ENCODE measurements around the gene FAT1. TPM values are rescaled to one million over a fixed set of nuclear protein-coding genes. Genes with fewer than 3 reads are reported as not detected.

The FAT1 gene, protein sequence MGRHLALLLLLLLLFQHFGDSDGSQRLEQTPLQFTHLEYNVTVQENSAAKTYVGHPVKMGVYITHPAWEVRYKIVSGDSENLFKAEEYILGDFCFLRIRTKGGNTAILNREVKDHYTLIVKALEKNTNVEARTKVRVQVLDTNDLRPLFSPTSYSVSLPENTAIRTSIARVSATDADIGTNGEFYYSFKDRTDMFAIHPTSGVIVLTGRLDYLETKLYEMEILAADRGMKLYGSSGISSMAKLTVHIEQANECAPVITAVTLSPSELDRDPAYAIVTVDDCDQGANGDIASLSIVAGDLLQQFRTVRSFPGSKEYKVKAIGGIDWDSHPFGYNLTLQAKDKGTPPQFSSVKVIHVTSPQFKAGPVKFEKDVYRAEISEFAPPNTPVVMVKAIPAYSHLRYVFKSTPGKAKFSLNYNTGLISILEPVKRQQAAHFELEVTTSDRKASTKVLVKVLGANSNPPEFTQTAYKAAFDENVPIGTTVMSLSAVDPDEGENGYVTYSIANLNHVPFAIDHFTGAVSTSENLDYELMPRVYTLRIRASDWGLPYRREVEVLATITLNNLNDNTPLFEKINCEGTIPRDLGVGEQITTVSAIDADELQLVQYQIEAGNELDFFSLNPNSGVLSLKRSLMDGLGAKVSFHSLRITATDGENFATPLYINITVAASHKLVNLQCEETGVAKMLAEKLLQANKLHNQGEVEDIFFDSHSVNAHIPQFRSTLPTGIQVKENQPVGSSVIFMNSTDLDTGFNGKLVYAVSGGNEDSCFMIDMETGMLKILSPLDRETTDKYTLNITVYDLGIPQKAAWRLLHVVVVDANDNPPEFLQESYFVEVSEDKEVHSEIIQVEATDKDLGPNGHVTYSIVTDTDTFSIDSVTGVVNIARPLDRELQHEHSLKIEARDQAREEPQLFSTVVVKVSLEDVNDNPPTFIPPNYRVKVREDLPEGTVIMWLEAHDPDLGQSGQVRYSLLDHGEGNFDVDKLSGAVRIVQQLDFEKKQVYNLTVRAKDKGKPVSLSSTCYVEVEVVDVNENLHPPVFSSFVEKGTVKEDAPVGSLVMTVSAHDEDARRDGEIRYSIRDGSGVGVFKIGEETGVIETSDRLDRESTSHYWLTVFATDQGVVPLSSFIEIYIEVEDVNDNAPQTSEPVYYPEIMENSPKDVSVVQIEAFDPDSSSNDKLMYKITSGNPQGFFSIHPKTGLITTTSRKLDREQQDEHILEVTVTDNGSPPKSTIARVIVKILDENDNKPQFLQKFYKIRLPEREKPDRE (N-terminal part only)
- 100 to 1,000 TPM in 1 of 2 donors, 10 to 100 TPM in 1; 96.0 to 122 TPM for total RNA-seq

DNA sequence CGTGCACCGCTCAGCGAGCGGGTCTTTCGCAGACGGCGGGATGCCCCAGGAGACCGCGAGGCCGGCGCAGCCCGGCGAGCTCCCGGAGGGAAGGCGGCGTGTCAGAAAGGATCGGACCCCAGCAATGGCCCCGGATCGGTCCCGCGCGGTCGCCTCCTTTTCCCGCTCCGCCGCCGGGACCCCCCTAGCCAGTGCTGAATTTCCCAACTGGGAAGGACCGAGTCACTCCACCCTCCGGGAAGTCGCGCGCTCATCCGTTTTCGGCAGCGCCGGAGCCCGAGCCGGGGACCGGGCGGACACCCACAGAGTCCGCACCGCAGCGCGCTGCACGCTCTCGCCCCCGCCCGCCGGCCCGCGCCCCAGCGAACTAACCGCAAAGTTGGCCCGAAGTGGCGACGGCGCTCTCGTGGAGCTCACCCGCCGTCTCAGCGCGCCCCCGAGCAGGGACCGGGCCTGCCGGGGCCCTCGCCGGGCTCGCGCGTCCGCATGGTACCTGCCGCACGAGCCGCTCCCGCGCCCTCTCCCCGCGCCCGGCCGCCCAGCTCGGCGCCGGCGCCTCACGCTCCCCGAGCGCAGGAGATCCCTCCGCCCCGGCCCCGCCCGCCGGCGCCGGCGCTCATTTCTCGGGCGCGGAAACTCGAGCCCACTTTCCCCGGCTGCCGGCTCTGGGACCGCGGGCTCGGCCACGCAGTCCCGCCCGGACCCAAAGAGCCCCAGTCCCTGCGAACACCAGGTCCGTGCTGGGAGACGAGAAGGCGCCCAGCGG is at the start of gene FAT1:
Gene FAT1, minus strand, starts transcription at position 565 of the 766 bp plus-strand sequence. CDS start 14,029 bp downstream, outside the sequence.

DNA sequence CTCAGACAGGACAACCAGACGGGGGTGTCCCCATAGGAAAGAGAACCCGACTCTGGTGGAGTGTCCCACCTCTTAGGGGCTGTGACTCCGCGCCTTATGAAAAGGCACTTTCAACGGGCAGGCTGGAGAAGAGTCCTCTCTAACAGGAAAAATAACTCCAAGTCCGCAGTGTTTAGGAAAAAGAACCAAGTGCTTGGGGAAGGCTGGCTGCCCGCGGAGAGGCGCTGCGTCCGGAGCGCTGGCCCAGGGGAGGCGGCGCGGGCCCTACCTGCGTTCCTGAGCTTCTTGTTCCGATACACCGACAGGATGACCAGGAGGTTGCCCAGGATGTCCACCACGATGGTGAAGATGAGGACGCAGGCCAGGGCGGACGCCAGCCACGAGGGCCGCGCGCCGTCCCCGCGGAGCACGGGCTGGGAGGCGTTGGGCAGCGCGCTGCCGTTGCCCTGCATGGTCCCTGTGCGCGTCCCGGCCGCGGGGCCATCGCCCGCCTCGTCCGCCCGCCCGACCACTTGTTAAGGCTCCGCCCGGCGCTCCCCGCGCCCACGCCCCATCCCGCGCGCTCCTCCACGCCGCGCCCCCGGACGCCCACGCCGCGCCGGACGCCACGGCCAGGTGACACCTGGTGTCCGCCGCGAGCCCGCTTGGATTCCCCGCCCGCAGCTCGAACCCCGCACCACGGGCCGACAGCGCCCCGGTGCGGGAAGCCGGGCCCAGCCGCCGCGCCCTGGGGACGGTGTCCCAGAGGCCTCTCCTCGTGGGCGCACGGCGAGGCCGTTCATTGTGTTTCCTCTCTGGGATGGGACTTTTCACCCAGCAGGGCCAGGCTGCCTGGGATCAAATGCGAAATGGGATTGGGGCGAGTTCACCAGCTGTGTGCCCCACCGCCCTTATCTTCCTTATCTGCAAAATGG is 168.5 kb downstream of the FAT1 start, which contains the start of gene MTNR1A:
Gene MTNR1A, minus strand, starts transcription at position 654 of the 914 bp plus-strand sequence. Its CDS starts 202 bp downstream, at position 452.

Other genes starting within 250 kb of the FAT1 start
- not detected for gene MTNR1A, start 168.3 kb downstream of the FAT1 start, total RNA-seq